Measurements from ENCODE around the gene ST7.

GRCh38 chr7:117273814-117274225 lies 320.5 kb downstream of the ST7 start:
- no peak for TF ChIP-seq POLR2AphosphoS5 (IDR thresholded peaks at IDR 0.05; ENCODE audit: borderline replicate concordance, low read depth, low read length)
- no peak for TF ChIP-seq EZH2 (IDR thresholded peaks at IDR 0.05)
- TF ChIP-seq FOXP2 (optimal IDR thresholded peaks at IDR 0.05; ENCODE audit: control extremely low read depth, extremely low read length, insufficient read depth), result no peak

Measured in SK-N-MC (cell line).